22Rv1 (cell line): Measurements from ENCODE around the gene ZDHHC1.

ENCODE experiments used
- ZFX ChIP-seq: fragments of 450-650 bp; IDR thresholded peaks from 2 replicates; pipeline ENCODE4 v1.6.1; 2017; ENCODE audit warnings: antibody characterized with exemption, borderline replicate concordance
- TF ChIP-seq, protein P1 (sequence below): fragments of 450-650 bp; IDR thresholded peaks from 2 replicates; pipeline ENCODE4 v1.5.1; 2017; ENCODE audit warnings: mild to moderate bottlenecking

DNA sequence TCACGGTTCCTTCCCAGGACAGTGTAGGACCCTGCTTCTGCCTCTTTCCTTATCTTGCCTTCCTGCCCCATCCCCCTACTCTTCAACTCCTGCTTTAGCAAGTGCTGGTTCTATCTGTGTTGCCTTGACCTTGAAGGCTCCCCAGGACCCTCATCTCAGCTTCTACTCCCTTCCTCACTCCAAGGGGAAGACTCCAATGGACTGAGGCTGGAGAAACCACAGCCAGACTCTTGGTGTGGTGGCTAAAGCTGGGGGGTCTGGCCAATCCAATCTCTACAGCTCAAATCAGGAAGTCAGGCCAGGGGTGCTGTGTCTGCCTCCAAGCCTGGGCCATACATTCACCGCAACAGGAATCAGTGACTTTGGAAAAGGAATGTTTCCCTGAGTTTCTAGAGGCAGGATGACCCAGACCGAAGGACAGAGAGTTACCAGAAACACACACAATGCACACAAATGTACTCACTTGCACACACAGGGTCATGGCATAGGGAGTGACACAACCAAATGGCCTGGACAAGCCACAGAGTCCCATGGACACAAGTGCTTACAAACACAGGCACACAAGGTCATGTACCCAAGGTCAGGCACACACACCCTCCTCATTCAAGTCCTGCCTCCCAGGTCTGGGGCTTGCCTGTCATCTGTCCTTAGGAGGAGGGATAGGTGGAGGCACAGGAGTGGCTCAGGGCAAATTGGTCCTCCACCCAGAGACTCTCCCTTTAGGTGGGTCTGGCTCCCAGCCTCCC lies 12.9 kb upstream of the ZDHHC1 start:
- TF ChIP-seq, protein P1, sequence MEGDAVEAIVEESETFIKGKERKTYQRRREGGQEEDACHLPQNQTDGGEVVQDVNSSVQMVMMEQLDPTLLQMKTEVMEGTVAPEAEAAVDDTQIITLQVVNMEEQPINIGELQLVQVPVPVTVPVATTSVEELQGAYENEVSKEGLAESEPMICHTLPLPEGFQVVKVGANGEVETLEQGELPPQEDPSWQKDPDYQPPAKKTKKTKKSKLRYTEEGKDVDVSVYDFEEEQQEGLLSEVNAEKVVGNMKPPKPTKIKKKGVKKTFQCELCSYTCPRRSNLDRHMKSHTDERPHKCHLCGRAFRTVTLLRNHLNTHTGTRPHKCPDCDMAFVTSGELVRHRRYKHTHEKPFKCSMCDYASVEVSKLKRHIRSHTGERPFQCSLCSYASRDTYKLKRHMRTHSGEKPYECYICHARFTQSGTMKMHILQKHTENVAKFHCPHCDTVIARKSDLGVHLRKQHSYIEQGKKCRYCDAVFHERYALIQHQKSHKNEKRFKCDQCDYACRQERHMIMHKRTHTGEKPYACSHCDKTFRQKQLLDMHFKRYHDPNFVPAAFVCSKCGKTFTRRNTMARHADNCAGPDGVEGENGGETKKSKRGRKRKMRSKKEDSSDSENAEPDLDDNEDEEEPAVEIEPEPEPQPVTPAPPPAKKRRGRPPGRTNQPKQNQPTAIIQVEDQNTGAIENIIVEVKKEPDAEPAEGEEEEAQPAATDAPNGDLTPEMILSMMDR = no peak
- no peak for TF ChIP-seq ZFX
